OCI-LY3 (cell line): ENCODE measurements around the gene ANKRD55.

Source experiments
- CTCF ChIP-seq: fragments of 200-600, 300-600 bp; sonication (generic); IDR thresholded peaks from 2 replicates; pipeline ENCODE4 v1.5.1; 2014; ENCODE audit warnings: antibody characterized with exemption, low read length, low read depth
- EZH2phosphoT487 ChIP-seq: fragments of 200-600 bp; shearing (Covaris generic); IDR thresholded peaks from 2 replicates; pipeline ENCODE4 v1.6.1; 2018; ENCODE audit warnings: antibody characterized with exemption, mixed run types, low read depth

GRCh38 chr5:56080375-56081052, 152.6 kb downstream of the ANKRD55 start:
- TF ChIP-seq CTCF (no peak), EZH2phosphoT487 (no peak)
